CD14-positive monocyte (primary cell): ENCODE measurements around the gene CEP131. TPM values are rescaled to one million over a fixed set of nuclear protein-coding genes. Genes with fewer than 3 reads are reported as not detected.

Source experiments
- DNase-seq, 3 donors: peaks; one replicate each; pipeline ENCODE4 v3.0.0-alpha.2; 2011 to 2022
- H2AFZ ChIP-seq: 2 replicates; pipeline ENCODE4 v1.6.0; 2012; ENCODE audit warnings: mild to moderate bottlenecking, low read depth, low read length, inconsistent platforms; ENCODE audit not compliant: insufficient read depth, poor library complexity, severe bottlenecking
- H3K27ac ChIP-seq, 2 donors: 1 replicate in 1 of 2; 2 replicates in 1 of 2; pipeline ENCODE4 v1.5.1; 2012 to 2013; ENCODE audit warnings: low read length in 2 of 2, control low read depth in 1 of 2, inconsistent platforms in 1 of 2, low read depth in 1 of 2, mild to moderate bottlenecking in 1 of 2
- H3K27me3 ChIP-seq, 2 donors: one replicate each; pipeline versions ENCODE4 v1.6.0 to v1.6.1; 2011 to 2013; ENCODE audit warnings: low read length in 2 of 2; ENCODE audit not compliant: control insufficient read depth in 2 of 2, insufficient read depth in 2 of 2
- H3K36me3 ChIP-seq, 2 donors: replicated peaks in 1 of 2; 1 replicate in 1 of 2; 2 replicates in 1 of 2; pipeline versions ENCODE4 v1.5.1 to v1.6.1; 2012 to 2013; ENCODE audit warnings: low read length in 2 of 2, control low read depth in 1 of 2, inconsistent platforms in 1 of 2, mild to moderate bottlenecking in 1 of 2; ENCODE audit not compliant: insufficient read depth in 2 of 2, control insufficient read depth in 1 of 2
- H3K4me1 ChIP-seq, 2 donors: 1 replicate in 1 of 2; 2 replicates in 1 of 2; pipeline versions ENCODE4 v1.5.1 to v1.6.1; 2012 to 2013; ENCODE audit warnings: low read length in 2 of 2, control low read depth in 1 of 2, inconsistent platforms in 1 of 2, mild to moderate bottlenecking in 1 of 2, moderate library complexity in 1 of 2; ENCODE audit not compliant: insufficient read depth in 2 of 2, control insufficient read depth in 1 of 2
- H3K4me2 ChIP-seq: replicated peaks from 2 replicates; pipeline ENCODE3; 2012; ENCODE audit warnings: low read length, moderate library complexity, mild to moderate bottlenecking; ENCODE audit not compliant: poor library complexity, severe bottlenecking; ENCODE audit errors: extremely low read depth
- H3K4me3 ChIP-seq, 3 experiments: fragments of 200-600 bp in 1 of 3; sonication (generic) in 1 of 3; replicated peaks in 1 of 3; 1 replicate in 2 of 3; 2 replicates in 1 of 3; pipeline ENCODE4 v1.5.1; 2011 to 2013; ENCODE audit warnings: low read length in 3 of 3, mild to moderate bottlenecking in 3 of 3, control low read depth in 2 of 3, low read depth in 2 of 3, inconsistent platforms in 1 of 3, moderate library complexity in 1 of 3
- H3K79me2 ChIP-seq: 2 replicates; pipeline ENCODE4 v1.6.0; 2012; ENCODE audit warnings: mild to moderate bottlenecking, control low read depth, inconsistent platforms, low read length, moderate library complexity; ENCODE audit not compliant: insufficient read depth
- H3K9ac ChIP-seq: 2 replicates; pipeline ENCODE4 v1.6.0; 2017; ENCODE audit warnings: low read length, mild to moderate bottlenecking; ENCODE audit not compliant: insufficient read depth, poor library complexity, severe bottlenecking
- H3K9me3 ChIP-seq, 2 donors: replicated peaks in 1 of 2; 1 replicate in 1 of 2; 2 replicates in 1 of 2; pipeline versions ENCODE4 v1.5.1 to v1.6.1; 2012 to 2013; ENCODE audit warnings: low read length in 2 of 2, control low read depth in 1 of 2; ENCODE audit not compliant: control insufficient read depth in 1 of 2, insufficient read depth in 1 of 2
- H4K20me1 ChIP-seq: 2 replicates; pipeline ENCODE4 v1.6.0; 2012; ENCODE audit warnings: mild to moderate bottlenecking, low read length, control low read depth, moderate library complexity; ENCODE audit not compliant: insufficient read depth
- H3K27ac Mint-ChIP-seq, 7 donors: one replicate each; pipeline ENCODE4 v1.8.0; 2020; ENCODE audit warnings: mild to moderate bottlenecking in 7 of 7, mixed read lengths in 7 of 7, moderate library complexity in 6 of 7, inconsistent platforms in 2 of 7
- H3K27me3 Mint-ChIP-seq, 3 donors: one replicate each; pipeline ENCODE4 v1.8.0; 2021 to 2022; ENCODE audit warnings: low read depth in 3 of 3, mild to moderate bottlenecking in 3 of 3, mixed read lengths in 3 of 3, moderate library complexity in 3 of 3, inconsistent platforms in 1 of 3
- H3K36me3 Mint-ChIP-seq, 2 donors: one replicate each; pipeline ENCODE4 v1.8.0; 2020; ENCODE audit warnings: mixed read lengths in 2 of 2, inconsistent platforms in 1 of 2, mild to moderate bottlenecking in 1 of 2
- H3K4me1 Mint-ChIP-seq: one replicate; pipeline ENCODE4 v1.8.0; 2020; ENCODE audit warnings: mild to moderate bottlenecking, mixed read lengths
- H3K4me3 Mint-ChIP-seq, 2 donors: one replicate each; pipeline ENCODE4 v1.8.0; 2020; ENCODE audit warnings: mild to moderate bottlenecking in 2 of 2, mixed read lengths in 2 of 2, moderate library complexity in 1 of 2
- H3K9me3 Mint-ChIP-seq, 7 donors: one replicate each; pipeline ENCODE4 v1.8.0; 2020 to 2022; ENCODE audit warnings: mixed read lengths in 7 of 7, mild to moderate bottlenecking in 6 of 7, moderate library complexity in 6 of 7, inconsistent platforms in 2 of 7
- WGBS: methylation state at CpG from one replicate; pipeline ENCODE4 v1.1.5; 2013; ENCODE audit warnings: missing lambda C conversion rate; ENCODE audit not compliant: insufficient coverage; 5-methylcytosine and 5-hydroxymethylcytosine counted together
- intact Hi-C, 2 donors: fragments of 100-400 bp; cut with micrococcal nuclease; formaldehyde crosslinking; loops; one replicate each; pipeline versions ENCODE4 v1.15.0 to v1.15.1; 2023
- polyA plus RNA-seq, 3 donors: library from polyadenylated mRNA; depleted of rRNA in 1 of 3; unstranded in 2 of 3; stranded (reverse) in 1 of 3; fragments of 300-500 nt in 2 of 3; fragments of >200 nt in 1 of 3; fragmentation: Illumina TruSeq in 2 of 3; gene quantifications; 1 replicate in 2 of 3; 2 replicates in 1 of 3; pipeline ENCODE4 v1.2.3, GENCODE V29; 2012 to 2021
- TF ChIP-seq, protein P1 (sequence below): fragments of 200-600 bp; IDR thresholded peaks from one replicate; pipeline ENCODE4 v1.8.0; 2022; ENCODE audit warnings: antibody characterized with exemption, mild to moderate bottlenecking

Gene CEP131
- polyA plus RNA-seq, 3 donors = 0.69 to 9.7 (median 1.0) TPM

DNA sequence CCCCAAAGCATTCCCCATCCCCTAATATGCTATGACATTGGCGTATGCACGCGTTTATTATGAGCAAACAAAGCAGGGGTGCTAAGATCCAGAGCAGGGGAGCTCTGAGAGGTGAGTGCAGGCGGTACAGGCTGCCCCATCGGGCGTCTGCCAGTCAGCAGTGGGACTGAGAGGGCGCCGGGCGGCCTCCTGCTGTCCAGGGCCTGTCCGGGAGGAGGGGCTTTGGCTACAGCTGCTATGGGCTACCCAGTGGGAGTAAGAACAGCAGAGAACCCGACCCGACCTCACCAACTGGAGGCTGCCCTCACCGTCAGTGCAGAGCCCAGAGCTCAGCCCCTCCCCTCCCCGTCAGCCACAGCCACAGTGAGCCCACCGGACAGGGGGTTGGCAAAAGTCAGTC, 38.2 kb downstream of the CEP131 start:
- Histone ChIP-seq H3K36me3 (no peaks in the 10 kb centered on the region), H3K27ac (no peak overlapping the region), H3K9ac (no peak overlapping the region), H3K79me2 (no peaks in the 10 kb centered on the region), H3K4me1 (no peaks in the 10 kb centered on the region), H2AFZ (no peak overlapping the region), H3K27me3 (peaks cover 0 to 20% of the 10 kb centered on the region in 2 donors), H3K9me3 (peaks cover 0 to 3% of the 10 kb centered on the region in 2 donors), H3K4me2 (no peak overlapping the region), H4K20me1 (no peaks in the 10 kb centered on the region), H3K4me3 (no peak overlapping the region)
- H3K27ac Mint-ChIP-seq = peak overlapping the region in 1 of 7 donors; percentile 4
- intact Hi-C loops = no loop called here
- H3K27me3 Mint-ChIP-seq = peaks cover 13 to 29% (median 17%) of the 10 kb centered on the region in 3 donors
- DNase-seq = no peak
- TF ChIP-seq, protein P1, sequence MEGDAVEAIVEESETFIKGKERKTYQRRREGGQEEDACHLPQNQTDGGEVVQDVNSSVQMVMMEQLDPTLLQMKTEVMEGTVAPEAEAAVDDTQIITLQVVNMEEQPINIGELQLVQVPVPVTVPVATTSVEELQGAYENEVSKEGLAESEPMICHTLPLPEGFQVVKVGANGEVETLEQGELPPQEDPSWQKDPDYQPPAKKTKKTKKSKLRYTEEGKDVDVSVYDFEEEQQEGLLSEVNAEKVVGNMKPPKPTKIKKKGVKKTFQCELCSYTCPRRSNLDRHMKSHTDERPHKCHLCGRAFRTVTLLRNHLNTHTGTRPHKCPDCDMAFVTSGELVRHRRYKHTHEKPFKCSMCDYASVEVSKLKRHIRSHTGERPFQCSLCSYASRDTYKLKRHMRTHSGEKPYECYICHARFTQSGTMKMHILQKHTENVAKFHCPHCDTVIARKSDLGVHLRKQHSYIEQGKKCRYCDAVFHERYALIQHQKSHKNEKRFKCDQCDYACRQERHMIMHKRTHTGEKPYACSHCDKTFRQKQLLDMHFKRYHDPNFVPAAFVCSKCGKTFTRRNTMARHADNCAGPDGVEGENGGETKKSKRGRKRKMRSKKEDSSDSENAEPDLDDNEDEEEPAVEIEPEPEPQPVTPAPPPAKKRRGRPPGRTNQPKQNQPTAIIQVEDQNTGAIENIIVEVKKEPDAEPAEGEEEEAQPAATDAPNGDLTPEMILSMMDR = no peak
- H3K36me3 Mint-ChIP-seq = peaks cover 0 to 4% of the 10 kb centered on the region in 2 donors
- WGBS = 43% methylated on average over 13 of the region's 15 CpGs
- H3K9me3 Mint-ChIP-seq = peaks cover 0 to 7% (median 0%) of the 10 kb centered on the region in 7 donors
- H3K4me3 Mint-ChIP-seq = peak overlapping the region in 1 of 2 donors; percentile 55
- peaks cover 2% of the 10 kb centered on the region for H3K4me1 Mint-ChIP-seq

DNA sequence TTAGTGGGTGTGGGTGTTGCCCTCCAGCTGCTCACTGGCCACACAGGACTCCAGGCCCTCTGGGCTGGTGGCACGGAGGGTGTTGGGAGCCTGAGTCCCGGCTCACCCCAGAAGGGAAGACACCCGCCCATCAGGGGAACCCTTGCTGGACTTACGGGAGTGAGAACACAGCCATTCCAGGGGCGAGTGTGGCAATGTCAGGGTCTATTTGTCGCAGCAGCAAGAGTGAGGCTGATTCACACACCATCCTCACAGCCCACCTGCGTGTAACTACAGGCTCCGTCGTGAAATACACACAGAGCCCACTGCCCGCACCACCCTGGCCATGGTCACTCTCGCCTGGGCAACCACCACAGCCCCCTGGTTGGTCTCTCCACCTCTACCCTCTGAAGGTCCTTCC, 39.0 kb downstream of the CEP131 start:
- H3K9me3 ChIP-seq = peaks cover 0 to 3% of the 10 kb centered on the region in 2 donors
- no peaks in the 10 kb centered on the region for H3K36me3 Mint-ChIP-seq
- no peaks in the 10 kb centered on the region for H3K4me1 ChIP-seq
- H3K4me3 ChIP-seq = no peak overlapping the region
- H2AFZ ChIP-seq = no peak overlapping the region
- H3K9me3 Mint-ChIP-seq = peaks cover 0 to 7% (median 0%) of the 10 kb centered on the region in 7 donors
- H3K27ac Mint-ChIP-seq = no peak overlapping the region
- intact Hi-C loops = no loop called here
- H3K4me1 Mint-ChIP-seq = peaks cover 2% of the 10 kb centered on the region
- H3K27me3 Mint-ChIP-seq = peaks cover 13 to 29% (median 17%) of the 10 kb centered on the region in 3 donors
- H3K36me3 ChIP-seq = no peaks in the 10 kb centered on the region
- no peaks in the 10 kb centered on the region for H4K20me1 ChIP-seq
- WGBS = 97% methylated on average over 10 of the region's 11 CpGs
- TF ChIP-seq, protein P1 = no peak
- peaks cover 0 to 20% of the 10 kb centered on the region in 2 donors for H3K27me3 ChIP-seq
- no peak overlapping the region for H3K27ac ChIP-seq
- H3K79me2 ChIP-seq = no peaks in the 10 kb centered on the region
- DNase-seq = no peak
- H3K9ac ChIP-seq = no peak overlapping the region
- peak overlapping the region in 1 of 2 donors; percentile 55 for H3K4me3 Mint-ChIP-seq
- no peak overlapping the region for H3K4me2 ChIP-seq
